ENCODE results near the gene PCNP.

GRCh38 chr3:101635345-101635744, 61.4 kb downstream of the PCNP start:
- TF ChIP-seq CTCF (IDR thresholded peaks at IDR 0.05) (no peak), POLR2AphosphoS5 (IDR thresholded peaks at IDR 0.05) (no peak)

Data from esophagus muscularis mucosa (tissue), 3 donors.